Measurements from ENCODE around the gene TOR1AIP1. TPM values are rescaled to one million over a fixed set of nuclear protein-coding genes. Genes with fewer than 3 reads are reported as not detected.

The TOR1AIP1 gene
- total and polyA plus RNA-seq, 7 donors, result 13.2 to 152 (median 117) TPM

- H3K27ac ChIP-seq, result no peak overlapping the region
- TF ChIP-seq CTCF (IDR thresholded peaks at IDR 0.05) (no peak), POLR2A (IDR thresholded peaks at IDR 0.05) (no peak), EP300 (IDR thresholded peaks at IDR 0.05) (no peak), POLR2AphosphoS5 (IDR thresholded peaks at IDR 0.05) (no peak)
- no peak for DNase-seq
- peaks cover 0 to 9% (median 4%) of the 10 kb centered on the region in 4 donors for H3K4me1 ChIP-seq
- no peaks in the 10 kb centered on the region for H3K27me3 ChIP-seq
- 94 to 95% methylated on average over 7 of the region's 7 CpGs for WGBS, 2 donors
- intact Hi-C loops (cut with DNase I), result loop anchor here (10.0 kb wide), 1 partner anchor 204 kb away; the partner anchor contains the start of gene QSOX1
- no peaks in the 10 kb centered on the region for H3K9me3 ChIP-seq
- H3K4me3 ChIP-seq, result no peak overlapping the region
- H3K36me3 ChIP-seq, result no peaks in the 10 kb centered on the region
Measured at GRCh38 chr1:179950651-179951050, 68.6 kb downstream of the TOR1AIP1 start.

- intact Hi-C loops (cut with DNase I), result loop anchor here (10.0 kb wide), 1 partner anchor 203 kb away; the partner anchor contains the start of gene QSOX1
- TF ChIP-seq CTCF (IDR thresholded peaks at IDR 0.05), result no peak
- Histone ChIP-seq H3K9me3 (no peaks in the 10 kb centered on the region), H3K4me3 (no peak overlapping the region), H3K36me3 (no peaks in the 10 kb centered on the region), H3K4me1 (peaks cover 0 to 16% (median 8%) of the 10 kb centered on the region in 4 donors), H3K27me3 (no peaks in the 10 kb centered on the region), H3K27ac (no peak overlapping the region)
- DNase-seq, result no peak
- WGBS, 2 donors, result 85 to 94% methylated on average over 10 of the region's 10 CpGs
Measured at GRCh38 chr1:179951383-179952144, 69.5 kb downstream of the TOR1AIP1 start.

- DNase-seq, result no peak
- TF ChIP-seq EP300 (IDR thresholded peaks at IDR 0.05), result no peak
- TF ChIP-seq POLR2A (IDR thresholded peaks at IDR 0.05), result no peak
- no peak for TF ChIP-seq CTCF (IDR thresholded peaks at IDR 0.05)
- TF ChIP-seq POLR2AphosphoS5 (IDR thresholded peaks at IDR 0.05), result no peak
- Histone ChIP-seq H3K4me3 (no peak overlapping the region), H3K4me1 (peaks cover 0 to 22% (median 10%) of the 10 kb centered on the region in 4 donors), H3K27me3 (no peaks in the 10 kb centered on the region), H3K36me3 (no peaks in the 10 kb centered on the region), H3K9me3 (no peaks in the 10 kb centered on the region), H3K27ac (no peak overlapping the region)
- WGBS, 2 donors, result 80 to 92% methylated on average over 4 of the region's 4 CpGs
- intact Hi-C loops (cut with DNase I), result loop anchor here (10.0 kb wide), 1 partner anchor 203 kb away; the partner anchor contains the start of gene QSOX1
Measured at GRCh38 chr1:179952186-179952585, 70.1 kb downstream of the TOR1AIP1 start.

- Histone ChIP-seq H3K4me1 (peaks cover 0 to 36% (median 16%) of the 10 kb centered on the region in 4 donors), H3K4me3 (peak overlapping the region; percentile 68 to 98 (median 98)), H3K27ac (peak overlapping the region; percentile 91 to 98 (median 97)), H3K9me3 (no peaks in the 10 kb centered on the region), H3K27me3 (no peaks in the 10 kb centered on the region), H3K36me3 (no peaks in the 10 kb centered on the region)
- 0 to 2% methylated on average over 19 of the region's 19 CpGs for WGBS, 2 donors
- TF ChIP-seq POLR2AphosphoS5 (IDR thresholded peaks at IDR 0.05) (no peak), POLR2A (IDR thresholded peaks at IDR 0.05) (peak in 1 of 2 donors; percentile 29), EP300 (IDR thresholded peaks at IDR 0.05) (no peak), CTCF (IDR thresholded peaks at IDR 0.05) (peak in 1 of 4 experiments; percentile 18)
- intact Hi-C loops (cut with DNase I), result loop anchor here (1.0 to 10.0 kb wide), 2 partner anchors 72 to 201 kb away; partner anchors contain the start of genes QSOX1 and TOR1AIP1
- DNase-seq, result peak; percentile 65
Measured at GRCh38 chr1:179953974-179954492, 71.9 kb downstream of the TOR1AIP1 start.
